Hypothalamus (tissue), 51 donors: ENCODE results near the gene ITIH3.

Experiments used
- DNase-seq, 51 donors: peaks; one replicate each; lab custom pipeline; 2025; lab: John Stamatoyannopoulos, UW

ITIH3 gene

DNA sequence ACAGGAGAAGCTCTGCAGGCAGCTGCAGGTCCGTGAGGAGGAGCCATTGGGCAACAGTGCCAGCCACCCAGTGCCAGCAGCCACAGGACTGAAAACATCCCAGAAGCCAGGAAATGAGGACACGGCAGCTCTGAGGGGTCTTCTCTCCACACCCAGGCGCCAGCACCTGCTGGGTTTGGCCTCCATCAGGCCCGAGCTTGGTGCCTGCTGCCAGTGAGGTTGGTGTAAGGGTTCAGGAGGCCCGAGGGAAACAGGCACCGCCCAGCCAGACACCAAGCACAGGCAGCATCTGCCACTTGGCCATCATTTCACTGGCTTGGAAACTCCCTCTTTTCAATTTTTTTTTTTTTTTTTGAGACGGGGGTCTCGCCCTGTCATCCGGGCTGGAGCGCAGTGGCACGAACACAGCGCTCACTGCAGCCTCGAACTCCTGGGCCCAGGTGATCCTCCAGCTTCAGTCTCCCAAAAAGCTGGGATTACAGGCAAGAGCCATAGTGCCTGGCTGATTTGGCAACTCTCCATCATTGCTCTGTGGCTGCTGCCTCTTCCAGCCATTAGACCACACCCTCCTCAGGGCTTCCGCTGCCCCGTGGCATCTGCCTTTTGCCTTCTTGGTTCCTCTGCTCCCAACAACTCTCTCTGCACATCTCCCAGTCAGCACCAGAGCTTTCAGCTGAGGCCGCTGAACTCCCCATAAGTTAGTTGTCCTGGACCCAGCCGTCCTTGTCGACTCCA, 1.5 kb upstream of the ITIH3 start:
- DNase-seq = no peak

DNA sequence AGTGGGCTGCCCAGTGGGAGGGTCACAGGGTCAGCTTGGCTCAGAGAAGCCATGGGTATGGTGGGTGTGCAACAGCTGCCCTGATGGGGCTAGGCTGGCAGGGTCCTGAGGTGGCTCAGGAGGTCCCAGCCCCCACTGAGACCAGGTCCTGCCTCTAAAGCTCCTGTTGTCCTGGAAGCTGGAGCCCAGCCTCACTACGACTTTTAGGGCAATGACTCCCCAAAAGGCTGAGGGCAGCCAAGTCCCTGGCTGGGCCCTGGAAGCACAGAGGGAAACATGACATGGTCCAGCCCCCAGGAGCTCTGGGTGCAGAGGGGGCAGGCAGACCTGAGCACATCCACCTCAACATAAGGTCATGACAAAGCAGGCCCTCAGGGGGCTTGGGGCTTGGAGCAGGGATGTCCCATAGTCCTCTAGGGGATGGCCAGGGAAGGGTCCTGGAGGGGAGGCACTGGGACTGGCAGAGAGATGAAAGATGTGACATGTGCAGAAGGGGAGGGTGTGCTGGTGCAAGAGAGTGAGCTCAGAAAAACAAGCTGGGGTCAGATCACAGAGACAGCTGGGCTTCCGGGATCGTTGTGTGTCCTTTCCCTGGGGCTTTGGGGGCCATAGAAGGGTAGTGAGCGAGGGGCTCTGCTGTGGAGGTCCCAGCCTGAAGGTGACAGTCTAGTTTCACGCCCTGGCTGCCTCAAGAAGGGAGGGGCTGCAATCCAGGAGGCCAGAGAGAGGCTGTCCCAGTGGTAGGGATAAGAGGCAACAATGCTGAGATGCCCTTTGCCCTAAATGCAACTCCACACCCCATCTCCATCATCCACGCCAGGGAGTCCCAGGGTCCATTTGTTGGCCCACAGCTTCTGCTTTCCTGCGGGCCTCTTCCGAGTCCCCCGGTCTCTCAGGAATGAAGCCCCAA, 639 bp upstream of the ITIH3 start:
- no peak for DNase-seq

GRCh38 chr3:52795298-52795900, 803 bp downstream of the ITIH3 start:
- no peak for DNase-seq

- no peak for DNase-seq
Measured at GRCh38 chr3:52796411-52796810, 1.8 kb downstream of the ITIH3 start.

GRCh38 chr3:52798376-52798977, 3.9 kb downstream of the ITIH3 start:
- DNase-seq = no peak

DNA sequence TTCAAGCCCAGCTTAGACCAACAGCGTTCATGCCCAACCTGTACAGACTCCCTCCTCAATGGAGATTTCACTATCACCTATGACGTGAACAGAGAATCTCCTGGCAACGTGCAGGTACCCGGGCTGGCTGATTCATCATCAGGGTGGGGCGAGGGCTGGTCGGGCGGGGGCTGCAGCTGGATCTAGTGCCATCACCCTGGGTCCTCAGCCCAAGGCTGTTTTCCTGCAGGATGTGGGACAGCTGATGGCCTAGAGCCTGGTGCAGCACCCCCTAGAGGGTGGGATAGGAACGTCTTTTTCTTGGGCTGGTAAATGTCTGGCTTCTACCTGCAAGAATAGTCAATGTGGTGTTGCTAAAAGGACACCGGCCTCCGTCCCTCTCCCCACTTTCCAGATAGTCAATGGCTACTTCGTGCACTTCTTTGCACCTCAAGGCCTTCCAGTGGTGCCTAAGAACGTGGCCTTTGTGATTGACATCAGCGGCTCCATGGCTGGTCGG, 4.4 kb downstream of the ITIH3 start:
- DNase-seq = no peak

- DNase-seq = no peak
Measured at GRCh38 chr3:52800079-52800478, 5.5 kb downstream of the ITIH3 start.

- DNase-seq = no peak
Measured at GRCh38 chr3:52801839-52802238, 7.2 kb downstream of the ITIH3 start.

DNA sequence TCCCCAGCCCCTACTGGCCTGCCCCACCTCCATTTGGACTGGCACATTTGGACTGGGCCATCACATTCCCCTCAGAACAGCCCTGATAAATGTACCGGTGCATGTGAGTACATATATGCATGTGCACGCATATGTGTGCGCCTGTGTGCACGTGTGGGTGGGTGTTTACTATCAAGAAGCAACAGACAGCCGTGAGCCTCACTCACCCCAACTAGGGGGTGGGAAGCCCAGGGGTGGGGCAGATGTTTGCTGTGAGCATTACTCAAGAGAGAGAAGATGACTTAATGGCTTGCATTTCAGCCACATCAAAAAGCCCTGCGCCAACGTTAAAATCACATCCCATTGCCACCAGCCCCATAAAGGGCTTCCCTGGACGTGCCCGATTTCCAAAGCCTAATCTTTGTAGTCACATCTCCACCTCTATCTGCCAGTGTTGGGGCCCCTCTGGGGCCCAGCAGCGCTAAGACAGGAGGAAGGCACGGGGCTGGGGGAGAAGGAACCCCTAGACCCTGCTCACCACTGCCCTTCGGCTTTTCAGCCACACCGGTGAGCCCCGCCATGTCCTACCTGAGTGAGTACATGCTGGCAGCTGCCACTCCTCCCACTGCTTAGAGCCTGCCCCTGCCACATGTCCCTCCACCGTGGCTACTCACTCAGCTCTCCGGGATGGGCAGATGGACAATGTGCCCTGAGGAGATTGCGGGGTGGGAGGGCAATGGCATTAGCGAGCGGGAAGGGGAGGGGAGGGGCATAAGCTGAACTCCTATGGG, 10.9 kb downstream of the ITIH3 start:
- no peak for DNase-seq

DNA sequence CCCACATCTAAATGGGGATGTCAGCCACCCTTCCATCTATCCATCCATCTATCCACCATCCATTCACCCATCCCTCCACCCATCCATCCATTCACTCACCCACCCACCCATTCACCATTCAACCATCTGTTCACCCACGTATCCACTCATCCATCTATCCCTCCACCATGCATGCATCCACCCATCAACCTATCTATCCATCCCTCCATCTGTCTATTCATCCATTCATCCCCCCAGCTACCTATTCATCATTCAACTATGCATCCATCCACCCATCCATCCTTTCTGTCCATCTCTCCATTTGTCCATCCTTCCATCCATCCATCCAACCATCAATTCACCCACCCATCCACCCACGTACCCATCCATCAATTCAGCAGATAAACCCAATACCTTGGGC, 14.6 kb downstream of the ITIH3 start:
- no peak for DNase-seq

DNA sequence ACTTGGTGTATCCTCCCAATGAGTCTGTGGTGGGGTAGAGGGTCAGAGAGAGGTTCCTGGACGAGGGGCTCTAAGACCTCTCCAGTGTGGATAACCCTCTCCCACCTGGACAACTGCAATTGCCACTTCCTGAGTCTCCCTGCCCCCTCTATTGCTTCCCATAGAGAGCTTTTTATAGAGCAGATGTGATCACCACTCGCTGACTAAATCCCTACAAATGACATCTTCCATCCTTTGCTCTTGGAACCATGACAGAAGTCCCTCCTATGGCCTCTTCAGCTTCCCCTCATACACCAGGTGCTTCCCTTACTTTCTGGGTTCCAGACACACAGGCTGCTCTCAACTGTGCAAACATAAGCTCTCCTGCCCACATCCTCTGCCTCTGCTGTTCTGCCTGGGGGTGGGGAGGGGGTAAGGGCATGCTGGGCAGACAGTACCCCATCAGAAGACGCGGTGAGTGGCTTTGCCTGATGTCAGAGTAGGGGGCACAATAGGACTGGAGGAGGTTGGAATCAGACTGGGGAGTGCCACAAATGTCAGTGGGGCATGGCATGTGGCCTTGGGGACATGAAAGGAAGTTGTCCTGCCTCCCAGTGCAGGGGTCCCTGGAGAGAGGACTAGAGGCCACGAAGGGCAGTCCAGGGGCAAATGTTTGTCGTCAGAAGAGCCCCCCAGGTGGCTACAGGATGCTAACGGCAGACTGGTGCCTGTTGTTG, 15.2 kb downstream of the ITIH3 start:
- no peak for DNase-seq

- DNase-seq = no peak
Measured at GRCh38 chr3:52810923-52811322, 16.3 kb downstream of the ITIH3 start.

DNA sequence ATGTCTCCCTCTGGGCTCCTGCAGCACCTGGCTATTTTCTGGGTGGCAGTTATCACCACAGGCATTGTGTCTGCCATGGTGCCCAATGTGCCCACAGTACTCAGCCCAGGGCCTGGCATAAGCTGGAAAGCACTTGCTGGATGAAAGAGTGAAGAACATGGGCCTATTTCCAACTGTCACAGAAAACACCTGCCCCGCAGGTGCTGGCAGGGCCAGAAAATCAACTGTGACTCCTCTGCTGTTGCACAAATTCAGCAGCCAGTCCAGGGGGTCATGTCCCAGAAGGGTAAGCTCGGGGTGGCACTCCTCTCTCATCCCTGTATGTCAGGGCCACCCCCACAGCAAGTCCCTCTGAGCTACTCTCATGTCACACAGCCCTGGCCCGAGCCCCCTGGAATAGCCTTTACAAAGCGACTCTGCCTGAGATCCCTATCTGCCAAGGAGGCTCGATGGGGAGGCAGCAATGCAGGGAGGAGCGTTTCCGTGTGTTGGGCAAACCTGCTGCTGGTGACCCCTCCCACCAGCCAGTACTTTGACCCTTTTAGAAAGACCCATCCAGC, 16.9 kb downstream of the ITIH3 start:
- DNase-seq = no peak

DNA sequence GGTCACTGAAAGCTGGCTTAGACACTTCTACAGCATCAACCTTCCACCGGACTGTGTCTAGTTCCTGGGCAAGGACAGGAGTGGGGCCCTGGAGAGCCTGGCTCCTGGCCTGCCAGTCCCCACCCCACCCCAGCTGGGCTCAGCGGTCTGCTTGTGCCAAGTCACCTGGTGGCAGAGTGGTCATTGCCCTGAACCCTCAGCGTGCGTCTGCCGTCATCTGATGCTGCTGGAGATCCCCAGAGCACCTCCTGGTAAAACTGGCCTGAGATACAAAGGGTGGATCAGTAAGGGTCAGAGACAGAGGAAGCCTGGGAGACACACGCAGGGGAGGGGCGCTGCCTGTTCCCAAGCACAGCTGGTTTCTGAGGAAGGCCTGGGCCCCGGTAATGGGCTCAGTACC, 19.2 kb downstream of the ITIH3 start:
- DNase-seq = no peak

GRCh38 chr3:52816199-52816598, 21.6 kb downstream of the ITIH3 start:
- DNase-seq = no peak

- no peak for DNase-seq
Measured at GRCh38 chr3:52816654-52817053, 22.1 kb downstream of the ITIH3 start.

- no peak for DNase-seq
Measured at GRCh38 chr3:52817221-52817620, 22.6 kb downstream of the ITIH3 start.

DNA sequence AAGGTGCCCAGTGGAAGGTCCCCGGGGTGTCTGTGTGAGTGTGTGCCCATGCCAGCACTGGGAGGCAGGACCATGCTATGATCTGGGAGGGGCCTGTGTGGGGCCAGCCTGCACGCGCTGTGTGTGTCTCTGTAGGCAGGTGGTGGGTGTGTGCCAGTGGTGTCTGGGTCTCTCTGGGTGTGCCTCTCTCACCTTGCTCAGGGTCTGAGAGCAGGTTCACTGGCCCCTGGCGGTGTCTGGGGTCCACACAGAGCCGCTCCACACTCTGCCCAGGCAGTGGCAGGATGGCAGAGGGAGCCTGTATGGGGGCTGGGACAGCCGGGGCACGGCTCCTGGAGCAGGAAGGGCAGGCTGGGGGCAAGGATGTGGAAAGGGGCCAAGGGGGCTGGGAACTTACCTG, 23.3 kb downstream of the ITIH3 start:
- no peak for DNase-seq

DNA sequence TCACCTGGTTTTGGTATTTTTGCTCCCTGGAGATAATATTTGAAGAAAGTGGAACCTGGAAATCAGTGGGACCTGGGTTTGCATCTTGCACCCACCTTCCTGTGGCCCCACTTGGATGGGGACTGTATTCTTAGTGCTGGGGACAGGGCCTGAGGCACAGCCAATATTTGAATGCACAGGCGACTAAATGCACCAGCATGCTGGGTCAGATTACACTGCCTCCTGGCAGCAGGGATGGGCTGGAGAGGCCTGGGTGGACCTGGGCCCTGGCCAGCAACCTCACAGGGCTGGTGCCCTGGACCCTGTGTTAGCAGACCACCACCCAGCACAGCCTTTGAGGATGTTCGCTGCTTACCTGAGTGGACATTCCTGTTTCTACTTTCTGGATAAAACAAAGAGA, 25.3 kb downstream of the ITIH3 start:
- no peak for DNase-seq
